ENCODE data around the gene BCAS4.

The BCAS4 gene

GRCh38 chr20:50919567-50919966 is 124.7 kb downstream of the BCAS4 start:
- Mint-ChIP-seq H3K27ac (peak overlapping the region; percentile 36), H3K27me3 (ENCODE audit: low read depth) (no peaks in the 10 kb centered on the region), H3K4me1 (ENCODE audit: low read depth) (peaks cover 33% of the 10 kb centered on the region), H3K9me3 (no peaks in the 10 kb centered on the region), H3K4me3 (no peak overlapping the region), H3K36me3 (ENCODE audit: low read depth) (peaks cover 13% of the 10 kb centered on the region)

GRCh38 chr20:50920997-50921396 is 126.1 kb downstream of the BCAS4 start:
- H3K27ac Mint-ChIP-seq: no peak overlapping the region

GRCh38 chr20:50921803-50922501 is 127.1 kb downstream of the BCAS4 start:
- Mint-ChIP-seq H3K9me3 (no peaks in the 10 kb centered on the region), H3K4me1 (ENCODE audit: low read depth) (peaks cover 28% of the 10 kb centered on the region), H3K36me3 (ENCODE audit: low read depth) (peaks cover 16% of the 10 kb centered on the region)

More at GRCh38 chr20:50920997-50921396, 126.1 kb downstream of the BCAS4 start:
- no peaks in the 10 kb centered on the region for H3K27me3 Mint-ChIP-seq (ENCODE audit: low read depth)
- H3K36me3 Mint-ChIP-seq (ENCODE audit: low read depth): peaks cover 16% of the 10 kb centered on the region
- H3K9me3 Mint-ChIP-seq: no peaks in the 10 kb centered on the region
- no peak overlapping the region for H3K4me3 Mint-ChIP-seq
- peaks cover 33% of the 10 kb centered on the region for H3K4me1 Mint-ChIP-seq (ENCODE audit: low read depth)

GRCh38 chr20:50924261-50924920 is 129.5 kb downstream of the BCAS4 start:
- no peak overlapping the region for H3K27ac Mint-ChIP-seq
- H3K36me3 Mint-ChIP-seq (ENCODE audit: low read depth): peaks cover 34% of the 10 kb centered on the region
- peaks cover 36% of the 10 kb centered on the region for H3K4me1 Mint-ChIP-seq (ENCODE audit: low read depth)

More at GRCh38 chr20:50921803-50922501, 127.1 kb downstream of the BCAS4 start:
- Mint-ChIP-seq H3K27me3 (ENCODE audit: low read depth) (no peaks in the 10 kb centered on the region), H3K4me3 (no peak overlapping the region), H3K27ac (no peak overlapping the region)

GRCh38 chr20:50926530-50926929 is 131.7 kb downstream of the BCAS4 start:
- no peak overlapping the region for H3K4me3 Mint-ChIP-seq
- H3K27ac Mint-ChIP-seq: no peak overlapping the region
- no peaks in the 10 kb centered on the region for H3K9me3 Mint-ChIP-seq
- H3K27me3 Mint-ChIP-seq (ENCODE audit: low read depth): no peaks in the 10 kb centered on the region
- H3K4me1 Mint-ChIP-seq (ENCODE audit: low read depth): peaks cover 38% of the 10 kb centered on the region
- peaks cover 37% of the 10 kb centered on the region for H3K36me3 Mint-ChIP-seq (ENCODE audit: low read depth)

More at GRCh38 chr20:50924261-50924920, 129.5 kb downstream of the BCAS4 start:
- Mint-ChIP-seq H3K9me3 (no peaks in the 10 kb centered on the region), H3K4me3 (no peak overlapping the region), H3K27me3 (ENCODE audit: low read depth) (no peaks in the 10 kb centered on the region)
